ENCODE measurements around the gene CCNQ.

Gene CCNQ

DNA sequence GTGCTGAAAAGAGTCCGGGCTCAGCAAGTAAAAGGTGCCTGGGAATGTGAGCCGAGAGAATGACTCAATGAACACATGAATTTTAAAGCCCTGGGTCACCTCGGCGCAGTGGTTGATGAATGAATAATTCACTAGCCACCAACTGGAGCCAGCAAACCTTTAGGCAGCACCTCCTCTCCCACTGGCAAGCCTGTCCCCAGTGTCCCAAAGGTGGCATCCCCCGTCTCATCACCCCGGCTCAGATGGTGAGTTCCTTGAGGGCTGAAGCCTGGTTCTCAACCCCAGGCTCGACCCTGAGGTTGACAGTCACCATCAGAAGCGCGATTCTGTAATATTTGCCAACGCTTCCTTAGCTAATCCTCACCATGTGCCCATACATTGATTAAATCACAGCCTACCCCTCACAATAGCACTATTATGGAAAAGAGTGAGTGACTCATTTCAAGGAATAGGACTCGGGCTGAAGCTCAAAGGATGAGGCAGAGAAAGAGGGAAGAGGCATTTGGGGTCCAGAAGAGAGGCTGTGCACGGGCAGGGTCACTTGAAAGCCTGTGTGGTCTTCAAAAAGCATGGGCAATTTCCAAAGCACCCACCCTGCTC, 2.7 kb upstream of the CCNQ start:
- no peak overlapping the region for H3K27ac ChIP-seq (ENCODE audit: low read depth, low read length)
- no peaks in the 10 kb centered on the region for H3K9me3 ChIP-seq (ENCODE audit: insufficient read depth, low read depth, low read length)
- no peaks in the 10 kb centered on the region for H3K4me1 ChIP-seq (ENCODE audit: insufficient read depth, low read length)
- no peak overlapping the region for H3K9ac ChIP-seq (ENCODE audit: low read depth, low read length)
- no peak overlapping the region for H3K4me3 ChIP-seq (ENCODE audit: low read length)
- H3K36me3 ChIP-seq (ENCODE audit: insufficient read depth, low read length): no peaks in the 10 kb centered on the region
- WGBS: 90% methylated on average over 11 of the region's 12 CpGs
- H3K27me3 ChIP-seq (ENCODE audit: insufficient read depth, low read length): peaks cover 10% of the 10 kb centered on the region

DNA sequence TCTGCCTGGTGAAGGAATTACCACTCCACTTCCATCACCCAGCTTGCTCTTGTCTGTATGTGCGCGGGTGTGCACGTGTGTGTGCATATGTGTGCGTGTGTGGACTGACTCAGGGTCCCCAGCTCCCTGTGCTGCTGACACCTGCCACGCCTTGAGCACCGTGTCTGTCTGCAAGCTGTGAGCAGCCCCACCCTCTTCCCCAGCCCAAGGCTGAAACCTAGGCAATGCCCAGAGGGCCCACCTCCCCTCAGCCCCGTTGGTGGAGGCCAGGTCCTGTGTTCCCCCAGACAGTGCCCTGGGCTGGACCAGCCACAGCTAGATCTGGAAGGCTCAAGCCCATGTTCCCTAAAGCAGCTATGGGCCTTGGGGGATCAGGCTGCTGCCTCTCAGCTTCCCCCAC, 2.0 kb upstream of the CCNQ start:
- H3K27ac ChIP-seq (ENCODE audit: low read depth, low read length): no peak overlapping the region
- no peak overlapping the region for H3K4me3 ChIP-seq (ENCODE audit: low read length)
- H3K9me3 ChIP-seq (ENCODE audit: insufficient read depth, low read depth, low read length): no peaks in the 10 kb centered on the region
- WGBS: 89% methylated on average over 5 of the region's 7 CpGs
- H3K4me1 ChIP-seq (ENCODE audit: insufficient read depth, low read length): no peaks in the 10 kb centered on the region
- peaks cover 8% of the 10 kb centered on the region for H3K27me3 ChIP-seq (ENCODE audit: insufficient read depth, low read length)
- H3K9ac ChIP-seq (ENCODE audit: low read depth, low read length): no peak overlapping the region
- no peaks in the 10 kb centered on the region for H3K36me3 ChIP-seq (ENCODE audit: insufficient read depth, low read length)

DNA sequence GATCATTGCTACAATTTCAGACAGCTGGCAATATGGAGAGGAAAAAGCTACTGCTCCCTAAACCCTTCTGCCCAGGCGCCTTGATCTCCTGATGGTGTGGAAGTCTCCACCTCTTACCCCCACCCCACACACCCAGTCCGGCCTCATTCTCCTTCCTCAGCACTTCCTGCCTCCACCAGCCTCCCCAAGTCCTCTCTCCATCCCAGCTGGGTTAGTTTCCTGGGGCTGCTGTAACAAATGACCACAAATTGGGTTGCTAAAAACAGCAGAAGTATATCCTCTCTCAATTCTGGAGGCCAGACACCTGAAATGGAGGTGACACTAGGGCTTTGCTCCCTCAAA, 1.1 kb upstream of the CCNQ start:
- peaks cover 8% of the 10 kb centered on the region for H3K27me3 ChIP-seq (ENCODE audit: insufficient read depth, low read length)
- 16% methylated on average over 2 of the region's 2 CpGs for WGBS
- no peaks in the 10 kb centered on the region for H3K9me3 ChIP-seq (ENCODE audit: insufficient read depth, low read depth, low read length)
- no peak overlapping the region for H3K9ac ChIP-seq (ENCODE audit: low read depth, low read length)
- no peak overlapping the region for H3K27ac ChIP-seq (ENCODE audit: low read depth, low read length)
- H3K4me1 ChIP-seq (ENCODE audit: insufficient read depth, low read length): no peaks in the 10 kb centered on the region
- H3K4me3 ChIP-seq (ENCODE audit: low read length): peak overlapping the region; percentile 82
- no peaks in the 10 kb centered on the region for H3K36me3 ChIP-seq (ENCODE audit: insufficient read depth, low read length)

DNA sequence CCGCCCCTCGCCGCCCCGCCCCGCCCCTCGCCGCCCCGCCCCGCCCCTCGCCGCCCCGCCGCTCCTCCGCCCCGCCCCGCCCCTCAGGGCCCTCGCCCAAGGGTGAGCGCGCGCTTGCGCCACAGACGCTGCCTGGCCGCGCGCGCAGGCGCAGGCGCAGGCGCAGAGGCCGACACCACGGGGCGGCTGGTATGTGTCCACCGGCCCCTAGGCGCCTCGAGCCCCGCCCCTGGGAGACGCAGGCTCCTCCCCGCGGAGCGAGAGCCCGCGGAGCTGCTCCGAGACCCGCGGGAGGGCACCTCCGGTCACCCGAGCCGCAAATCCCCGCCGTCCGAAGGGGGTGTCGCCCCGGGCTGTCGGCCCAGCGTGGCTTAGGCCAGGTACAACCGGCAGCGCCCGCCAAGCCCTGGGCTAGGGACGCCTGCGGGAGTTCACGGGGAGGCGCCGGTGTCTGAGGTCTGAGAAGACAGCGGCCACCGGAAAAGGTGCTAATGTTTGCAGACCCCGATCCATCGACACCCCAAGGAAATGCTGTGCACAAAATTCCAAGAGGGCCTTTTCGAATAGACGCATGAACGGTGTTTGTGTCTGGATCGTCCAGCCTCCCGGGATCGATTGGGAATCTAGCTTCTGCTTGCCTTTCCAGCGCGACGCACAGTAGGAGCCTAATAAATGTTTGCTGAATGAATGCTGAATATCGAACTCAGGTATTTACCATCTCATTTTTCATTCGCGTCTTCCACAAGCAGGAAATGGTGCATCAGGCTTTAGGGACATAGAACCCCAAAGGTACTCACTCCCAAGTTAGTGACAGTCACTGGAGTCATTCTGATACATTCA, 473 bp upstream of the CCNQ start:
- H3K36me3 ChIP-seq (ENCODE audit: insufficient read depth, low read length): 0 out of 2 replicates have a peak, but pooled peaks cover 5% of the 10 kb centered on the region
- H3K4me1 ChIP-seq (ENCODE audit: insufficient read depth, low read length): no peaks in the 10 kb centered on the region
- H3K9me3 ChIP-seq (ENCODE audit: insufficient read depth, low read depth, low read length): no peaks in the 10 kb centered on the region
- under 1% methylated on average over 71 of the region's 79 CpGs for whole genome bisulfite sequencing
- H3K9ac ChIP-seq (ENCODE audit: low read depth, low read length): peak overlapping the region; percentile 80
- peaks cover 8% of the 10 kb centered on the region for H3K27me3 ChIP-seq (ENCODE audit: insufficient read depth, low read length)
- H3K27ac ChIP-seq (ENCODE audit: low read depth, low read length): no peak overlapping the region
- peak overlapping the region; percentile 82 for H3K4me3 ChIP-seq (ENCODE audit: low read length)

DNA sequence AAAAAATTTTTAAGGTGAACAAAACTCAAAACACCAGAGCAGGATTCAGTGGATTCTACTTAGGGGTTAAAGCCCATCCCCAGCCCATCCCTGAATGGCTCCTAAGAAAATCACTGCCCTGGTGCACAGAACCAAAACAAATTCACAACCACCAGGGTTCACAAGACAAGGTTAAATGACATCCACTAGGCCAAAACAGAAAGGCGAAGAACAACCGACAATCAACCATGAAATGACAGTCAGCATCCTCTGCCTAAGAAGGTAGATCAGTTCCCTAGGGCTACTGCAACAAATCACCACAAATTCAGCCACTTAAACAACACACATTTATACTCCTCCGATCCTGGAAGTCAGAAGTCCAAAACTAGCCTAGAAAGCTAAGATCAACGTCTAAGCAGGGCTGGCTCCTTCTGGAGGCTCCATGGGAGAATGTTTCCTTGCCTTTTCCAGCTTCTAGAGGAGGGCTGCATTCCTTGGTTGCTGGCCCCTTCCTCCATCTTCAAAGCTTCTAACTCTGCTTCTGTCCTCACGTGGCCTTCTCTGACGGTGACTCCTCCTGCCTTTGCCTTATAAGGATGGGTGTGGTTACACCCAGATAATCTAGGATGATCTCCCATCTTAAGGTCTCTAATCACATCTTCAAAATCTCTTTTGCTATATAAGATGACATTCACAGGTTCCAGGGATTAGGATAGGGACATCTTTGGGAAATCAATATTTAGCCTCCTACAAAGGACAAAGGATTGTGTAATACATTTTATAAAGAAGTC, 1.8 kb downstream of the CCNQ start:
- H3K9me3 ChIP-seq (ENCODE audit: insufficient read depth, low read depth, low read length): no peaks in the 10 kb centered on the region
- peaks cover 8% of the 10 kb centered on the region for H3K27me3 ChIP-seq (ENCODE audit: insufficient read depth, low read length)
- no peak overlapping the region for H3K4me3 ChIP-seq (ENCODE audit: low read length)
- H3K9ac ChIP-seq (ENCODE audit: low read depth, low read length): no peak overlapping the region
- WGBS: 99% methylated on average over 4 of the region's 6 CpGs
- H3K27ac ChIP-seq (ENCODE audit: low read depth, low read length): no peak overlapping the region
- H3K36me3 ChIP-seq (ENCODE audit: insufficient read depth, low read length): 0 out of 2 replicates have a peak, but pooled peaks cover 13% of the 10 kb centered on the region
- H3K4me1 ChIP-seq (ENCODE audit: insufficient read depth, low read length): no peaks in the 10 kb centered on the region

DNA sequence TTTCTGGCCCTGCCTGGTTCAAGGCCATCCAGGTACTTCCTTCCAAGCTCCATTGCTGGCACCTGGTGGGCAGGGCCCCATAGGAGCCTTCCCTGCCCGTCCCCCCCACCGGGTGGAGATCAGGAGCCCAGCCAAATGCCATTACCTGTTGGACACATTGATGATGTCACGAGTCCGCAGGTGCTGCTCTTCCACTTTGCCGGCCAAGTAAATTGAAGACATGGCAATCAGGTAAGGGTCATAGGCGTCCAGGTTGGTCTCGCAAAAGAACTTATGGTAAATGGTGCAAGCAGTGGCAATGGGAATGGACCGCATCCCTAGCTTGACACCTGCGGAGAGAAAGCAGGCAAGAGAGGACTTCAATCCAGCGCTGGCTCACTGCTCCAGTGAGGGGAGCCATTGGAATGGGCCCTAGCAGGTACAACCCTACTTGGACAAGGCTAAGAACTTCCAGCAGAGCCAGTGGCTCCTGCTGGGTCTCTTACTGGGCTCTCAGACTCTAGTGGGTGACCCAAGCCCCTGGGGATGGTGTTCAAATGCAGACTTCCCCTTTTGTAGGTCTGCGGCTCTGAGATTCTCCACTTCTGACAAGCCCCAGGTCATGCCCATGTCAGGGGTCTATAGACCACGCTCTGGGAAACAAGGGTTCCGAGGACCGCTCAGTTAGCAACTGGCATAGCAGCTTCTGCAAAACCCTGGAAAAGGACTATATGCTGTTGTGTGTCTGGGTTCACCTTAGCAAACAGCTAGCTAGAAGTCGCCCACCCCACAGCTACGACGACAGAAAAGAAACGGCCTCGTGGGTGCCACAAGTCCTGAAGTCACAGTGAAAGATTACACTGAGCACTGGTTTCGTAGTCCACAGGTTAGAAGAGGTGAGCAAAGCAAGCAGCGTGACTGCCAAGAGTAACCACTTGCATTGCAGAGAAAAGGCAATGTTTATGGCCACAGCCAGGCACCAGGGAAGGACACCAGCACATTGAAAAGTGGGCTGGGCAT, 2.8 kb downstream of the CCNQ start:
- no peak overlapping the region for H3K4me3 ChIP-seq (ENCODE audit: low read length)
- H3K4me1 ChIP-seq (ENCODE audit: insufficient read depth, low read length): no peaks in the 10 kb centered on the region
- WGBS: 96% methylated on average over 21 of the region's 21 CpGs
- H3K9me3 ChIP-seq (ENCODE audit: insufficient read depth, low read depth, low read length): no peaks in the 10 kb centered on the region
- H3K27me3 ChIP-seq (ENCODE audit: insufficient read depth, low read length): peaks cover 8% of the 10 kb centered on the region
- H3K27ac ChIP-seq (ENCODE audit: low read depth, low read length): no peak overlapping the region
- H3K36me3 ChIP-seq (ENCODE audit: insufficient read depth, low read length): peaks cover 13% of the 10 kb centered on the region; the same call in 1 of the 2 replicates
- H3K9ac ChIP-seq (ENCODE audit: low read depth, low read length): no peak overlapping the region

DNA sequence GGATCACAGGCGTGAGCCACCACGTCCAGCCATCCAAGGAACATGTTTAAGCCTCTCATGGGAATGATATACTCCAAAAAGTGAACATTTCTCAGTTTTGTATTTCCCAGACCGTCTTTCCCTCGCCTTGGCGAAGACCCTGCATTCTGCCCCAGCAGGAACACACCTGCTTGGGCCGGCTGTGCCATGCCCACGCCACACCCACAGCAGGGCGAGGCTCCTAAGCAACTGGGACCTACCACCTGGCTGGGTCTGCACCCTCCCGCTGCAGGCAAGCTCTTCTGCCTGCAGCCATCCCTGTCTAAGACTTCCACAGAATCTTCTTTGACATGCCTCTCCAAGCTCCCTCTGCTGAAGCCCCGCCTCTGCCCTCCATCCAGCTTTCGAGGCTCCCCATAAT, 3.6 kb downstream of the CCNQ start:
- whole genome bisulfite sequencing: 93% methylated on average over 11 of the region's 11 CpGs
- no peaks in the 10 kb centered on the region for H3K4me1 ChIP-seq (ENCODE audit: insufficient read depth, low read length)
- no peak overlapping the region for H3K4me3 ChIP-seq (ENCODE audit: low read length)
- H3K9ac ChIP-seq (ENCODE audit: low read depth, low read length): no peak overlapping the region
- no peak overlapping the region for H3K27ac ChIP-seq (ENCODE audit: low read depth, low read length)
- H3K27me3 ChIP-seq (ENCODE audit: insufficient read depth, low read length): peaks cover 8% of the 10 kb centered on the region
- peaks cover 13% of the 10 kb centered on the region; the same call in 1 of the 2 replicates for H3K36me3 ChIP-seq (ENCODE audit: insufficient read depth, low read length)
- no peaks in the 10 kb centered on the region for H3K9me3 ChIP-seq (ENCODE audit: insufficient read depth, low read depth, low read length)

DNA sequence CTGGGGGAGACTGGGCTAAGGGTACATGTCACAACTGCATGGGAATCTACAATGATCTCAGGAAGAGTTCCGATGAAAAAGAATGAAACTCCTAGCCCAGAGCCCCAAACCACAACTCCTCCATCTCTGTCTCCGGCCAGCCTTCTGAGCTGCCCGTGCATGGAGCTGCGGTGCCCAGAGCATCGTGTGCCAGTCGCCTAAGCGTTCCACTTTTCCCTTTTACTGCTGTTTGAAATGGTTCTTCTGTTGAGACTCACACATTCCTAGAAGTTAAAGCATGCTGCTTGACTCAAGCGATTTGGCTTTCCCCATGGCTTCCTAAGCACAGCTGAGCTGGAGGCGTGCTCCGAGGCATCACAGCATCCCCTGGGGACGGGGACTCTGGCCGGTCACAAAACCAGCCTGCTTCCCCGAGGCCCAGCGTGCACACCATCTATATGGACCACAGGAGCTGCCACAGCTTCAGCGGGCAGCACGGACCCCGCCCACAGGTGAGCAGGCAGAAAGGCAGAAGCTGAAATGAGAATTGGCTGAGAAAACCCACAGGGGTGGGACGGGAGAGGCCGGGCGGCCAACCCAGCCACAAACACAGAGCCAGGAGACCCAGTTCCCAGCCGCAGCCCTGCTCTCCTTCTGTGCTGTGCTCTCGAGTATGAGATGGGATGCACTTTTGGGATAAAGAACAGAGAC, 5.0 kb downstream of the CCNQ start:
- 92% methylated on average over 22 of the region's 22 CpGs for WGBS
- Histone ChIP-seq H3K9me3 (ENCODE audit: insufficient read depth, low read depth, low read length) (no peaks in the 10 kb centered on the region), H3K27me3 (ENCODE audit: insufficient read depth, low read length) (peaks cover 8% of the 10 kb centered on the region), H3K36me3 (ENCODE audit: insufficient read depth, low read length) (peaks cover 13% of the 10 kb centered on the region; the same call in 1 of the 2 replicates), H3K27ac (ENCODE audit: low read depth, low read length) (no peak overlapping the region), H3K4me3 (ENCODE audit: low read length) (no peak overlapping the region), H3K9ac (ENCODE audit: low read depth, low read length) (no peak overlapping the region), H3K4me1 (ENCODE audit: insufficient read depth, low read length) (no peaks in the 10 kb centered on the region)

DNA sequence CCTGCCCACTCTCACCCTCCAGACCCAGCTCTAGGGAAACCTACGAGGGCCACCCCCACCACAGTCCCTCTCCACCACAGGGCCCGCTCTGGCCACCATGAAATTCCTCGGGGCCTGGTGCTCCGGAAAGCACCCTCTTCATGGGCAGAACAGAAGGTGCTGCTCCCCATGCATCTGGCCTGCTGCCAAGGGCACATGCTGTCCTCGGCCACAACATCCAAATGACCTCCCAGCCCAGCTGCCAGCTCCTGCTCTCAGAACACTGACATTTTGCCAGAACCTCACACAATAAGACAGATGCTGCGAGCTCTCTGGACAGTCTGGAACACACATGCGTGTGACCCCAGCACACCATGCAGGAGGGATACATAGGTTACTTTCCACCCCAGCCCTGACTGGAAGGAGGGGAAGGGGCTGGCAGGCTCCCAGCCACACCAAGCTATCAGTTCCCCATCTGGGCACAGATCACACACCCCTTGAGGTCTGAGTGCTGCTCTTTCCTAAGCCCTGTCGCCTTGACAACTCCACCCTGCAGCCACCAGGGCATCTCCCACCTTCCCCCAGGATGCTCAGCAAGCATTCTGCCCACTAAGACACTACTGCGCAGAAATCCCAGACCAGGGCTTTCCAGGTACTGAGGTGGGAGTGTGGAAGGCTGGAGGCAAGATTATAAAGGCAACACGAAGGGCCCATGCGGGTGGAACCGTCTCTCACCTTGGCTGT, 5.8 kb downstream of the CCNQ start:
- Histone ChIP-seq H3K9ac (ENCODE audit: low read depth, low read length) (no peak overlapping the region), H3K27me3 (ENCODE audit: insufficient read depth, low read length) (peaks cover 5% of the 10 kb centered on the region), H3K4me3 (ENCODE audit: low read length) (no peak overlapping the region), H3K27ac (ENCODE audit: low read depth, low read length) (no peak overlapping the region), H3K4me1 (ENCODE audit: insufficient read depth, low read length) (no peaks in the 10 kb centered on the region), H3K9me3 (ENCODE audit: insufficient read depth, low read depth, low read length) (no peaks in the 10 kb centered on the region), H3K36me3 (ENCODE audit: insufficient read depth, low read length) (peaks cover 13% of the 10 kb centered on the region; the same call in 1 of the 2 replicates)
- 93% methylated on average over 10 of the region's 12 CpGs for WGBS
